ENCODE results near the gene ZDHHC21. TPM values are rescaled to one million over a fixed set of nuclear protein-coding genes. Genes with fewer than 3 reads are reported as not detected.

ZDHHC21 gene
- total RNA-seq, 4 donors from 2014 or later: 13.3 to 46.2 (median 18.9) TPM

GRCh38 chr9:14710804-14711203 is 17.6 kb upstream of the ZDHHC21 start:
- intact Hi-C loops (cut with DNase I): no loop called here
- TF ChIP-seq CTCF (IDR thresholded peaks at IDR 0.05): no peak
- no peak for TF ChIP-seq POLR2A (IDR thresholded peaks at IDR 0.05)
- Histone ChIP-seq H3K27me3 (no peaks in the 10 kb centered on the region), H3K27ac (no peak overlapping the region), H3K9me3 (no peaks in the 10 kb centered on the region), H3K4me1 (peaks cover 0 to 13% (median 0%) of the 10 kb centered on the region in 3 donors), H3K36me3 (no peaks in the 10 kb centered on the region), H3K4me3 (no peak overlapping the region)
- no peak for DNase-seq

GRCh38 chr9:14706530-14707140 is 13.4 kb upstream of the ZDHHC21 start:
- intact Hi-C loops (cut with DNase I): no loop called here
- Histone ChIP-seq H3K9me3 (peaks cover 0 to 10% (median 9%) of the 10 kb centered on the region in 3 donors), H3K27ac (no peak overlapping the region), H3K27me3 (peaks cover 0 to 2% (median 0%) of the 10 kb centered on the region in 4 donors), H3K4me3 (no peak overlapping the region), H3K36me3 (no peaks in the 10 kb centered on the region), H3K4me1 (no peaks in the 10 kb centered on the region)
- DNase-seq: no peak
- no peak for TF ChIP-seq POLR2A (IDR thresholded peaks at IDR 0.05)
- TF ChIP-seq CTCF (IDR thresholded peaks at IDR 0.05): no peak
- WGBS, 2 donors: 76 to 89% methylated on average over 5 of the region's 5 CpGs

- H3K27ac ChIP-seq: no peak overlapping the region
- H3K27me3 ChIP-seq: peaks cover 0 to 10% (median 0%) of the 10 kb centered on the region in 4 donors
- no peaks in the 10 kb centered on the region for H3K36me3 ChIP-seq
- no peak for DNase-seq
- H3K9me3 ChIP-seq: peaks cover 0 to 10% (median 9%) of the 10 kb centered on the region in 3 donors
- intact Hi-C loops (cut with DNase I): no loop called here
- H3K4me3 ChIP-seq: no peak overlapping the region
- no peaks in the 10 kb centered on the region for H3K4me1 ChIP-seq
- no peak for TF ChIP-seq POLR2A (IDR thresholded peaks at IDR 0.05)
- TF ChIP-seq CTCF (IDR thresholded peaks at IDR 0.05): no peak
Measured at GRCh38 chr9:14705079-14705478, 11.8 kb upstream of the ZDHHC21 start.

GRCh38 chr9:14704281-14704680 is 11.0 kb upstream of the ZDHHC21 start:
- Histone ChIP-seq H3K4me1 (no peaks in the 10 kb centered on the region), H3K9me3 (peaks cover 0 to 10% (median 9%) of the 10 kb centered on the region in 3 donors), H3K27me3 (peaks cover 0 to 17% (median 0%) of the 10 kb centered on the region in 4 donors), H3K4me3 (no peak overlapping the region), H3K36me3 (no peaks in the 10 kb centered on the region), H3K27ac (no peak overlapping the region)
- 87% methylated on average over 3 of the region's 3 CpGs; no CpG with 5 or more reads in 1 of the 2 donors for WGBS, 2 donors
- TF ChIP-seq POLR2A (IDR thresholded peaks at IDR 0.05) (no peak), CTCF (IDR thresholded peaks at IDR 0.05) (no peak)
- intact Hi-C loops (cut with DNase I): no loop called here
- no peak for DNase-seq

DNA sequence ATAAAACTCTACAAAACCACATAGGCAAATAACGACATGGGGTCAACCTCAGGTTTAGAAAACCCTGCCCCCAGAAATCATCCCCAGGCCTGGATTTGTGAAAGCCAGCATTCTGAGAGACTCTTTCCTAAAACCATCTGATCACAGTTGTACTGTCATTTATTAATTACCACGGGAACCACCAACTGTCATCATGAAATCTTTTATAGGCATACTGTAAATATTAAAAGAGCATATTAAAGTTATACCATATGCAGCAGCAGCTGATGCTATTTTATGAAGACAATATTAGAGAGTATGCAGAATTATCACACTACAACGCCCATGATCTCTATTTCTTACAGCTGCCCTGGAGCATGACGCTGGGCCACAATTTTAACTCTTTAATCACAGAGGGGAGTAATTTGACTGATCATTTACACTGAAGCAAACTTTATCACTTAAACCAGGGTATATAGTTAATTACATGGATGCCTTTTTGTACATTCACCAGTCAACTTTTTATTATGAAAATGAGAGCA is 9.0 kb upstream of the ZDHHC21 start:
- TF ChIP-seq POLR2A (IDR thresholded peaks at IDR 0.05) (no peak), CTCF (IDR thresholded peaks at IDR 0.05) (no peak)
- no peak for DNase-seq
- Histone ChIP-seq H3K27me3 (peaks cover 0 to 22% (median 0%) of the 10 kb centered on the region in 4 donors), H3K4me3 (no peak overlapping the region), H3K36me3 (no peaks in the 10 kb centered on the region), H3K4me1 (no peaks in the 10 kb centered on the region), H3K27ac (no peak overlapping the region), H3K9me3 (peaks cover 0 to 10% (median 9%) of the 10 kb centered on the region in 3 donors)
- 42 to 46% methylated on average over 4 of the region's 4 CpGs for WGBS, 2 donors
- intact Hi-C loops (cut with DNase I): no loop called here
